HUES64 (cell line): ENCODE measurements around the gene WFDC5.
A peak's percentile ranks its signal among the peaks of the same experiment; 100 is the strongest.

Experiments
- H3K27ac ChIP-seq: 2 replicates; pipeline ENCODE4 v1.7.0; 2013; ENCODE audit warnings: low read depth, low read length, inconsistent platforms
- H3K27me3 ChIP-seq: 2 replicates; pipeline ENCODE4 v1.6.1; 2013; ENCODE audit warnings: mild to moderate bottlenecking, low read length; ENCODE audit not compliant: insufficient read depth
- H3K36me3 ChIP-seq: 2 replicates; pipeline ENCODE4 v1.6.1; 2013; ENCODE audit warnings: mild to moderate bottlenecking, low read length; ENCODE audit not compliant: insufficient read depth
- H3K4me1 ChIP-seq: 2 replicates; pipeline ENCODE4 v1.6.1; 2013; ENCODE audit warnings: mild to moderate bottlenecking, low read length, moderate library complexity; ENCODE audit not compliant: insufficient read depth
- H3K4me3 ChIP-seq: 2 replicates; pipeline ENCODE4 v1.5.1; 2013; ENCODE audit warnings: mild to moderate bottlenecking, low read length, moderate library complexity
- H3K9ac ChIP-seq: 2 replicates; pipeline ENCODE4 v1.6.1; 2013; ENCODE audit warnings: mild to moderate bottlenecking, low read depth, low read length
- H3K9me3 ChIP-seq: 2 replicates; pipeline ENCODE4 v1.6.1; 2013; ENCODE audit warnings: low read depth, low read length; ENCODE audit not compliant: insufficient read depth
- WGBS: fragments of 150-250, 120-280 bp; methylation state at CpG from one replicate; pipeline ENCODE4 v1.1.7; 2013; ENCODE audit warnings: missing lambda C conversion rate; 5-methylcytosine and 5-hydroxymethylcytosine counted together

Gene WFDC5

DNA sequence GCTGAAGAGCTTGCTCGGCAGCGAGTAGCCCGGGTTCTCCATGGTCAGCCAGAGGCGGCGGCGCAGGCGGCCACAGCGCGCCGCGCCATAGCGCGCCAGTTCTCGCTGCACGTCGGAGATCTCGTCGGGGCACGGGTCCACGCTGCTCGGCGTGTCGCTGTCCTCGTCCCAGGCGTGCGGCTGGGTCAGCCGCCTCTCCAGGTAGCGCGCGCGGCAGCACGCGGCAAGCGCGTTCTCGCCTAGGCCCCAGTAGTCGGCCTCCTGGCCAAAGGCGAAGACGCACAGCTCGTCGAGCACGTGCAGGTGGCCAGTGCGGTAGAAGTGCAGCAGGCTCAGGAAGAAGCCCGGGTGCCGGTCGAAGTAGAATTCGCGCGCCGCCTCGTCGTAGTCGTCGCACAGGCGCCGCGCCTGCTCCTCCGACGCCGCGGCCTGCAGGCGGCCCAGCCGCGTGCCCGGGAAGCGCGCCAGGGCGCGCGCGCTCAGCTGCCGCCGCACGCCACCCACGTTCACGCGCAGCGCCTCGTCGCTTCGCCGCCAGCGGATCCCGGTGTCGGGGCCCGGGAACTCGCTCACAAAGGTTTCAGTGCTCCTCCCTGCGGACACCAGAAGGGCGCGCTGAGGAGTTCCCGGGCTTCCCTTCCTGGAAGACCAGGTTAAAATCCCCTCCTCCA, 16.7 kb downstream of the WFDC5 start:
- no peaks in the 10 kb centered on the region for H3K36me3 ChIP-seq
- no peaks in the 10 kb centered on the region for H3K4me1 ChIP-seq
- no peak overlapping the region for H3K27ac ChIP-seq
- peak overlapping the region; percentile 15; the same call in 1 of the 2 replicates for H3K4me3 ChIP-seq
- H3K9me3 ChIP-seq, result no peaks in the 10 kb centered on the region
- WGBS, result 80% methylated on average over 90 of the region's 91 CpGs
- H3K27me3 ChIP-seq, result peaks cover 49% of the 10 kb centered on the region
- H3K9ac ChIP-seq, result no peak overlapping the region; the same call in 1 of the 2 replicates

DNA sequence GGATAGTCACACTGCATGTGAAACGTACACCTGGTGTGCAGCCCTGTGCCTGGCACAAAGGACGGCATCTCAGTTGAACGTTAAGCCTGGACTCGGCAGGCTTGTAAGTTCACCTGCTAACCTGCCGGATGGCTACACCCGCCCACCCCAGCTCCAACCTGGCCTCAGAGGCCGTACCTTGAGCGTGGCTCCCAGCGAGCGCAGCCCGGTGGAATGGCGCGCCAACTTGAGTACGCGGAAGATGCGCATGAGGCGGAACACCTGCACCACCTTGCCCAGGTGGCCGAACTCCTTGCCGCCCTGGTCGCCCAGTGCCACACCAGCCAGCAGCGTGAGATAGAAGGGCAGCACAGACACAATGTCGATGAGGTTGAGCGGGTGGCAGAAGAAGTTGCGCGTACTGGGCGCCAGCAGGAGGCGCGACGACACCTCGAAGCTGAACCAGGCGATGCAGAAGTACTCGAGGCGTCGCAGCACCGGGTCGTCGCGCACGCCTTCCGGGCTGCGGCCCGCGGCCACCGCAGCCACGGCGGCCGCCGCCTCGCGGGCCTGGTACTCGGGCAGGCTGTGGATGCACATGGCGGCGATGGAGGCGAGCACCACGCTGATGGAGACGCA, 17.4 kb downstream of the WFDC5 start:
- Histone ChIP-seq H3K27me3 (peaks cover 49% of the 10 kb centered on the region), H3K4me3 (no peak overlapping the region), H3K9me3 (no peaks in the 10 kb centered on the region), H3K36me3 (no peaks in the 10 kb centered on the region), H3K4me1 (no peaks in the 10 kb centered on the region), H3K27ac (no peak overlapping the region), H3K9ac (no peak overlapping the region)
- WGBS, result 97% methylated on average over 56 of the region's 56 CpGs

DNA sequence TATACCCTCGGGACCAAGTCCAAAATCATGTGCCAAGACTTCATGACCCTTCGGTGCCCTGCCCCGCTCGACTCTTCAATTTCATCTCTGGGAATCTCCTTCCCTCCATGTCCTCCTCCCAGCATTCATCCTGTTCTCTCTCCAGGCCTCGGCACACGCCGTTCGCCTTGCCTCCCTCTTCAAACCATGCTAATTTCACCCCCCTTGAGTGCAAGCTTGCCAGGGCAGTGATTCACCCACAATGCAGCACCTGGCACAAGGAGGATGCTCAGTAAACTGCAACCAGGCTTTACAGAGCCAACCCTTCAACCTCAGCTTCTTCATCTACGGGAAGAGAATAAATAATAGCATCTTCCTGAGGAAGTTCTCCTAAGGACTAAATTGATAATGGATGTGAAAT, 18.2 kb downstream of the WFDC5 start:
- Histone ChIP-seq H3K9me3 (no peaks in the 10 kb centered on the region), H3K9ac (no peak overlapping the region), H3K27me3 (peaks cover 49% of the 10 kb centered on the region), H3K27ac (no peak overlapping the region), H3K36me3 (no peaks in the 10 kb centered on the region), H3K4me3 (no peak overlapping the region), H3K4me1 (no peaks in the 10 kb centered on the region)
- WGBS, result 93% methylated on average over 9 of the region's 9 CpGs

DNA sequence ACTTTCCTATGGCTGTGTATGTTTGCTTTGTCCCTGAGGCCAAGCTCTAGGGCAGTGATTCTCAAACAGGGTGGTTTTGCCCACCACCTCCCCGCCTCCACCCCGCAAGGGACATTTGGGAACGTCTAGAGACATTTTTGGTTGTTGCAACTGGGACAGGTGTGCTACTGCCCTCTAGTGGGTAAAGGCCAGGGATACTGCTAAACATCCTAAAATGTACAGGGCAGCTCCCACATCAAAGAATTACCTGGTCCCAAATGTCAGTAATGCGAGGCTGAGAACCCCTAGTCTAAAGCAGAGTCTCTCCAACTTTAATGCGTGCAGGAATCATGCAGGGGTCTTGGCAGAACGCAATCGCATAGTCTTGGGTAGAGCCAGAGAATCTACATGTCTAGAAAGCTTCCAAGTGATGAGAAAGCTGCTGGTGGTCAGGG, 19.2 kb downstream of the WFDC5 start:
- peaks cover 40% of the 10 kb centered on the region for H3K27me3 ChIP-seq
- no peaks in the 10 kb centered on the region for H3K36me3 ChIP-seq
- H3K9me3 ChIP-seq, result no peaks in the 10 kb centered on the region
- H3K9ac ChIP-seq, result no peak overlapping the region
- H3K4me1 ChIP-seq, result no peaks in the 10 kb centered on the region
- no peak overlapping the region for H3K4me3 ChIP-seq
- WGBS, result 31% methylated on average over 7 of the region's 7 CpGs
- no peak overlapping the region for H3K27ac ChIP-seq

DNA sequence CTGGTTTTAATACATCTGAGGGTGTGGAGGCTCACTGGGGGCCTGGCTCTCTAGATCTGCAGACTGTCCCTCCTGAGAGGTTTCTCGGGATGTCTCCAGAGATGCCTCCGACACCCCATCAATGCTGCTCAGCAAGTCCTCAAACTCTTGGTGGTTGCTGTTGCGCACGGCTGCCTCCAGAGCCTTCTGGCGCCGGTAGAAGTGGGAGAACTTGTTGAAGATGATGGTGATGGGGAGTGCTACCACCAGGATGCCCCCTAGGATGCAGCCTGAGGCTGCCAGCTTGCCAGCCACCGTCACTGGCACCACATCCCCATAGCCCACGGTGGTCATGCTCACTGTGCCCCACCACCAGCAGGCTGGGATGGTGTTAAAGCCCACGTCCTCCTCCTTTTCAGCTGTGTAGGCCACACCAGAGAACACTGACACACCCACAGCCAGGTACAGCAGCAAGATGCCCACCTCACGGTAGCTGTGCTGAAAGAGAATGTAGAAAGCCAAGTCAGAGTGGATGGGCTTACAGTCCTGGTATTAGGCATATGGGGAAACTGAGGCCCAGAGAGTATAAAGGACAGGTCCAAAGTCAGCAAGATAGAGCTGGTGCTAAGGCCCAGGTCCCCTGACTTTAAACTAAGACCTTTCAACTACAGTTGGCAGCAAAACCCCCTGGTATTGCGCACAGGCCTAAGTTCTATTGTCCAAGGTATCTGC, 20.0 kb downstream of the WFDC5 start:
- WGBS, result 94% methylated on average over 11 of the region's 11 CpGs
- Histone ChIP-seq H3K4me1 (no peaks in the 10 kb centered on the region), H3K9ac (no peak overlapping the region), H3K9me3 (no peaks in the 10 kb centered on the region), H3K27me3 (peaks cover 32% of the 10 kb centered on the region), H3K36me3 (no peaks in the 10 kb centered on the region), H3K4me3 (no peak overlapping the region), H3K27ac (no peak overlapping the region)

DNA sequence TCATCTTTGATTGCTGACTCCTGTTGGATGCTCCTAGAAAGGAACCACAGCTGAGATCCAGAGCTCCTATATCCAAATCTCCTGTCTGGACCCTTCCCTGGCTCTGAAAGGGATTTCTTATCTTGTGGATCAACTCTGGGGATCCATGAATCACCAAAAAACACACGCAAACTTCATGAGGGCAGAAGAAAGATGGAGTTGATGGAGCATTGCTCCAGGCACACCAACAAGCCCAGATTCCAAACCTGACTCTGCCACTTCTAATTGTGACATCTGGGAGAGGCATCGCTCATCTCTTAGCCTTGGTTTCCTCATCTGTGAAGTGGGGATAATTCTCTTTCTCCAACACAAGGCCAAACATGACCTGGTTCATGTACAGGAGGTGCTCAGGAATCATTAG, 20.8 kb downstream of the WFDC5 start:
- Histone ChIP-seq H3K4me1 (no peaks in the 10 kb centered on the region), H3K36me3 (no peaks in the 10 kb centered on the region), H3K9me3 (no peaks in the 10 kb centered on the region), H3K27me3 (peaks cover 24% of the 10 kb centered on the region), H3K4me3 (no peak overlapping the region), H3K27ac (no peak overlapping the region), H3K9ac (no peak overlapping the region)
- WGBS, result 100% methylated on average over 1 of the region's 2 CpGs

DNA sequence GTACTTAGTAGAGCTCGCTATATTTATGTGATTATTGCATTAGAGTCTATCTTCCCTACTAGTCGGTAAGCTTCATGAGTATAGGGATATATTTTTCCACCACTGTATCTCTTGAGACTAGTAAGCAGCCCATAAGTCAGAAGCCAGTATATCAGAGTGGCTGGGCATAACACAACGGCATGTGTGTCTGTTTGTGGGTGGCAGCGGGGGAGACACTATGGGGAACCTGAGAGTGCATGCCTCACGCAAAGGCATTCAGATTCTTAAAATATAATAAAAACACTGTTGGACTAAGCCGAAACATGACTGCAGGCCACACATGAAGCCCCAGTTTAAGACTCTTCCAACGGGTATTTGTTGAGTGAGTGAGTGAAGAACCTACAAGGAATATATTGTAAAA, 22.1 kb downstream of the WFDC5 start:
- 91% methylated on average over 5 of the region's 7 CpGs for WGBS
- no peak overlapping the region for H3K27ac ChIP-seq
- H3K36me3 ChIP-seq, result no peaks in the 10 kb centered on the region
- H3K4me3 ChIP-seq, result no peak overlapping the region
- H3K27me3 ChIP-seq, result peaks cover 13% of the 10 kb centered on the region
- H3K4me1 ChIP-seq, result no peaks in the 10 kb centered on the region
- no peaks in the 10 kb centered on the region for H3K9me3 ChIP-seq
- no peak overlapping the region for H3K9ac ChIP-seq

DNA sequence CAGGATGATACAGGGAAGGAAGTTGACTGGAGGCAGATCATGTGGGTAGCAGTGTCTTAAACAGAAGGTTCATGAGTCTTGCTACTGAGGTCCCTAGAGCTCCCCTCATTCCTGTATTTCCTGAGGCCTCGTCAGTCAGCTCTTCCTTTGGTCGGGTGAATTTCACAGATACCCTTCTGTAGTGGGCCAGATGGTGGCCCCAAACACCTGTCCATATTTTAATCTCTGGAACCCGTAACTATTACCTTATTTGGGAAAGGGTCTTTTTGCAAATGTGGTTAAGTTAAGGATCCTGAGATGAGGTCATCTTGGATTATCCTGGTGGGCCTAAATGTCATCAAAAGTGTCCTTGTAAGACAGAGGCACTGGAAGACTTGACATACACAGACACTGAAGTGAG, 23.6 kb downstream of the WFDC5 start:
- no peaks in the 10 kb centered on the region for H3K27me3 ChIP-seq
- no peak overlapping the region for H3K4me3 ChIP-seq

DNA sequence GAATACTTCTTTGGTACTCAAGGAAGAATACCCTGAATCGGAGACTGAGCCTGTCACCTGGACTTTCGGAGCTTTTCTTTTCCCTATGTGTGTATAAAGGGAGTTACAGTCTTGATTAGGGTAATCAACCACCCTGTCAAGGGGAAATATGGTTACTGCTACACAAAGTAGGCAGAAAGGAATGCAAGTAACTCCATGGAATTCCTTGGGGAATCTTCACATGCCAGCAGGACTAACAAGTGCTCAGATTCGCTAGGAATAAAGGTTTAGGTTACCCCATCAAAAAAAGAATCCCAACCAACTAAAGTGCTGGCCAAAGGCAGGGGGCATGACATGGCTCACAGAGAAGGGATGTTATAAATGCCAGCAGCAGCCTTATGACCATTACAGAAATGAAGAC, 24.5 kb downstream of the WFDC5 start:
- WGBS, result 97% methylated on average over 3 of the region's 3 CpGs
- H3K27me3 ChIP-seq, result no peaks in the 10 kb centered on the region
- no peaks in the 10 kb centered on the region for H3K9me3 ChIP-seq
- no peaks in the 10 kb centered on the region for H3K4me1 ChIP-seq
- no peak overlapping the region for H3K27ac ChIP-seq
- H3K9ac ChIP-seq, result no peak overlapping the region
- H3K4me3 ChIP-seq, result no peak overlapping the region
- H3K36me3 ChIP-seq, result no peaks in the 10 kb centered on the region

More for the DNA sequence above, 23.6 kb downstream of the WFDC5 start:
- Histone ChIP-seq H3K27ac (no peak overlapping the region), H3K36me3 (no peaks in the 10 kb centered on the region), H3K9me3 (no peaks in the 10 kb centered on the region), H3K4me1 (no peaks in the 10 kb centered on the region), H3K9ac (no peak overlapping the region)
- WGBS, result 88% methylated on average over 3 of the region's 3 CpGs

DNA sequence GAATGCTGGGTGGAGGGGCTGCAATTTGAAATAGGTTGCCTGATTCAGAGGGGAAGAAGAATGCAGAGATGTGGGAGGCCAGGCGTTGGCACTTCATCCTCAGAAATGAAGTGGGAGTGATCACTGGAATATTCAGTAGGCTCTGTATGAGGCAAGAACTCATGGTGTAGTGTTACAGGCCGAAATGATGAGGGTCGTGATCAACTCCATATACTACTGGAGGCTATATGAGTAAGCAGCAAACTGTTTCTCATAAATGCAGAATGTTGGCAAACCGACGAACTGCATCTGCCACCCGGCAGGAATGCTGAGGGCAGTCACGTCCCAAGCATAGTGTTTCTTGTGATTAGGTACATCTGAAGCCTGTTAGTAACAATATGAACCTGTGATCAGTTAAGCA, 26.7 kb downstream of the WFDC5 start:
- H3K4me3 ChIP-seq, result no peak overlapping the region
- WGBS, result 85% methylated on average over 7 of the region's 7 CpGs

DNA sequence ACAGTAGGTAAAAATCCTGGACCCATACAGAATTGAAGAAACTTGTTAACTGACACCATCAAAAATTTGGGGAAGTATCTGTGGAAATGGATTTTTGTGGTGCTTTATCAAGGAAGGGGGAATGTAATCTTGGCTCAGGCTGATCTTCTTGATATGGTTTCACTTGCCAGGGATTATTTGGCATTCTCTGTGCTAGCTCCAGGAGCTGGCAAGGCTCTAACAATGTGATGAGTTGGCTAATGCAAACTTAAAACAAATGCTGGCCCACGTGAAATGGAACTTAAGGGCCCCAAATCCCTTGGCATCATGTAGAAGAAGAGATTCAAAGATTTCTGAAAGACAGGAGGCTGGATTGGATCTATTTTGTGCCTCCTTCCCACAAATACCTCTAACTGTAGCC, 27.2 kb downstream of the WFDC5 start:
- H3K4me1 ChIP-seq, result no peaks in the 10 kb centered on the region
- H3K4me3 ChIP-seq, result no peak overlapping the region
- WGBS, result 93% methylated on average over 1 of the region's 1 CpG
- H3K27me3 ChIP-seq, result no peaks in the 10 kb centered on the region
- no peak overlapping the region for H3K27ac ChIP-seq
- no peak overlapping the region for H3K9ac ChIP-seq
- no peaks in the 10 kb centered on the region; the same call in 1 of the 2 replicates for H3K9me3 ChIP-seq
- peaks cover 4% of the 10 kb centered on the region; the same call in 1 of the 2 replicates for H3K36me3 ChIP-seq

More for the DNA sequence above, 26.7 kb downstream of the WFDC5 start:
- Histone ChIP-seq H3K27ac (no peak overlapping the region), H3K4me1 (no peaks in the 10 kb centered on the region), H3K27me3 (no peaks in the 10 kb centered on the region), H3K9me3 (no peaks in the 10 kb centered on the region), H3K36me3 (peaks cover under 1% of the 10 kb centered on the region; the same call in 1 of the 2 replicates), H3K9ac (no peak overlapping the region)
